GM21367 (cell line): Measurements from ENCODE around the gene TTC16.

Source experiments
- ATAC-seq: cut with Tn5 transposase; IDR thresholded peaks from one replicate; pipeline ENCODE4 v1.9.1; 2021; ENCODE audit not compliant: unreplicated experiment

The TTC16 gene, protein sequence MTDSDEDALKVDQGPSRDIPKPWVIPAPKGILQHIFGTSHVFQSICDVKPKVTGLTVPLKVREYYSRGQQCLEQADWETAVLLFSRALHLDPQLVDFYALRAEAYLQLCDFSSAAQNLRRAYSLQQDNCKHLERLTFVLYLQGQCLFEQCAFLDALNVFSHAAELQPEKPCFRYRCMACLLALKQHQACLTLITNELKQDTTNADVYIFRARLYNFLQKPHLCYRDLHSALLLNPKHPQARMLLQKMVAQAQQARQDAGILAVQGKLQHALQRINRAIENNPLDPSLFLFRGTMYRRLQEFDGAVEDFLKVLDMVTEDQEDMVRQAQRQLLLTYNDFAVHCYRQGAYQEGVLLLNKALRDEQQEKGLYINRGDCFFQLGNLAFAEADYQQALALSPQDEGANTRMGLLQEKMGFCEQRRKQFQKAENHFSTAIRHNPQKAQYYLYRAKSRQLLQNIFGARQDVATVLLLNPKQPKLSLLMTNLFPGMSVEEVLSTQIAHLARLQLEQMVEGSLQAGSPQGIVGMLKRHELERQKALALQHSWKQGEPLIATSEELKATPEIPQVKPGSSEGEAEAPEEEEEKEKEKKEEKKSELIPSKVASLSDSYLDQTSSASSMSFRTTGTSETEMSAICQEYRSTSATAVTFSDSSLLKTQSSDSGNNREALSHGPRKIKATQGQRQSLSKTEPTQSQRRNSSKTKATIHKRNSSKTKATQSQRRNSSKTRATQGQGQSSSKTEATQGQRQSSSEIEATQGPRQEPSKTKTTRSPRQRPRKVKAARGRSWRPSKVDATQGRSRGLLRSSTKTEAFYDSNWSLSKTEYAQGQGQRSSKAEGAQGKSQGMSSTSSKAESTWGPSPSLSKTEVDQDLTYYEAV

DNA sequence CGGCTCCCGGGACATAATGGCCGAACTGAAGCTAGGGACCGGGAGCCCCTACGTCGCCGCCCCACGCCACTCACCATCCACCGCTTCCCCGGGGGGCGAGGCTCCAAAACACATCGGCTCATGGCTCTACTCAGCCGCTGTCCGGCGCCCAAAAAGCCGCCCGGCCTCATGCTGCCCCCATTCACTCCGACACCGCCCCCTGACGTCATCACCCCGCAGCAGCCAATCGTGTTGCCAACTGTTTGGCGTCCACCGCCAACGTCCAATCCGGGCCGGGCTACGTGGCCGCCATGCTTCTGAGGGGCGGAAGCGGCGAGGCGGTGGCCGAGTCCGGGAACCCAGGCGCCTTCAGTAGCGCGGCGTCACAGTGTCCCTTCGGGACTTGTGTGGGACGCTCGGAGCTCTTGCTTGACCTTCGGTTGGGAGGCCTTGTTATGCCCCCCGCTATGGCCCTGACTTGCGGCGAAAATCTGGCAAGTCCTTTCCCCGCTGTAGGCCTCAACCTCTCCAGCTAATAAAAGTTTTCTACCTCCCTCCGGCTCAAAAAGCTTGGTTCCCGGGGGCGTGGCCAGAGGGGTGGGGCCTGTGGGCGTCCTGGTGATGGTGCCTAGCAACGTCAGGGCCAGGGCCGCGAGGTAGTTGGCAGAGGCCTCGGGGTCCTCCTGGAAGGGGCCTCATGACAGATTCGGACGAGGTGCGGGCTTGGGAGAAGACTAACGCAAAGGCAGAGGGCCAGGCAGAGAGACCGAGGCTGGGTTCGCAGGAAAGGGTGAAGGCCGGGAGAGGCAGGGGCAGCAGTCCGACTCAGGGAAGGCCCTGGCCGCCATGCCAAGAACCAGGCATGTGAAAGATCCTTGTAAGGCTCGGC, at the start of gene TTC16, which contains the start of gene PTRH1:
Gene TTC16 (plus strand): TSS at position 610 of the 868 bp plus-strand sequence. CDS start 67 bp downstream, at position 677.
Gene PTRH1 (minus strand): TSS at position 194 of the 868 bp plus-strand sequence. CDS start 24 bp downstream, at position 170.
- ATAC-seq = peak; percentile 86

DNA sequence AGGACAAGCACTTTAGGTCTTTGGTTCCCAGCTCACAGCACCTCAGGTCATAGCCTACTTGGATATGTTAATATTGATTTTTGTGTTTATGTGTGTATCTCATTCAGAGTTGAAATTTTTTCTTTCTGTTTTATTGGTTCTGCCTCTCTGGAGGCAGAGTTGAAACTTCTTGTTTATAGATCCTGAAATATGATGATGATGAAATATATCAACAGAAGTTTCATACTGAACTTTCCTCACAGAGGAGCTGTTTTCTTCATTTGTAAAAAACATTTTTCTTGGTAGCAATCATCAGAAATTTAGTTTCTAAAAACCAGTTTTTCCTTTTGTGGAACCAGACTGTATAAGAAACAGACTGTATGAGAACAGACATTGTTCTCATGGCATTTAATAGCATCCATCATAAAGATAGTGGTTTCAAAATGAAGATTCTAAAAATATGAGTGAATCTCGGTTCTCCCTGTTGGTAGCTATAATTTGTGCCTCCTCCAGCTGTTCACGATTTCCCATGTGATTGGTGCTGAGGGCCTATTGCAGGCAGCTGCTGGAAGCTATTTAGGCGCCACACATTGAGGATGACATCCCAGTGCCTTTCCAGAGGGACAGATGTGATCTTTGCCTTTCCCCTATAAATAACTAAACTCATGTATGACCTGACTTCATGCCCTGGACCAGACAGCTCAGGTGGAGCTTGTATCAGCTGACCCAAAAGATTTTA, 48.6 kb upstream of the TTC16 start:
- ATAC-seq = no peak

DNA sequence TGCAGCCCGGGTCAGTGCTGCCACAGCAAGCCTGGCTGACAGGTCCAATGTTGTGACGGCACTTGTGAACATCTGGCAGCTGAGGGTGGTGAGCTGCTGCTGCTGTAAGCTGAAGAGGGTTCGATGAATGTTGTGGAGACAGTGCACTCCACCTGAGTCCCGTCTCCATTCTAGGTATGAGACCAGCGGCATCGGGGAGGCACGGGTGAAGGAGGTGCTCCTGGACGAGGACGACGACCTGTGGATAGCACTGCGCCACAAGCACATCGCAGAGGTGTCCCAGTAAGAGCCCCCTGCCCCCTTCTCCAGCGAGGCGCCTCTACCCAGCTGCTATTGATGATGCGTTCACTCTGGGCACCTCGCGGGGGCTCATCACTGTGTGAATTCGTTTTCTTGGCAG, 48.0 kb upstream of the TTC16 start:
- ATAC-seq = no peak

DNA sequence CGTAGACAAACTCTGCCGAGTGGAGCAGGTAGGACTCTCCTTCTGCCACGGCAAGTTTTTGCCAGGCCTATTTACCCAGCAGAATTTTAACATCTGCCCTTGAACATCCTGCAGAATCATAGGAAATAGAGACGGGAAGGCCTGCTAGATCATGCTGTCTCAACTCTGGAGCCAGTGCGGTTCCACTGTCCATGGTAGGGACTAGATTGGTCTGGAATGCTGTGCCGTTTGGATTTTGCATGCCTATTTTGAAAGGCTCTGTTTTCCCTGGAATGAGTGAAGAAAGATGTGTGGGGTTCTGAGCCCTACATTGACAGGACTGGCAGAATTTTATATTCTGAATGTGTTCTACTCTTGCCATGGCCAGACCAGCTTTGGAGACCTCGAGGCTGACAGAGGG, 42.6 kb upstream of the TTC16 start:
- ATAC-seq = no peak

DNA sequence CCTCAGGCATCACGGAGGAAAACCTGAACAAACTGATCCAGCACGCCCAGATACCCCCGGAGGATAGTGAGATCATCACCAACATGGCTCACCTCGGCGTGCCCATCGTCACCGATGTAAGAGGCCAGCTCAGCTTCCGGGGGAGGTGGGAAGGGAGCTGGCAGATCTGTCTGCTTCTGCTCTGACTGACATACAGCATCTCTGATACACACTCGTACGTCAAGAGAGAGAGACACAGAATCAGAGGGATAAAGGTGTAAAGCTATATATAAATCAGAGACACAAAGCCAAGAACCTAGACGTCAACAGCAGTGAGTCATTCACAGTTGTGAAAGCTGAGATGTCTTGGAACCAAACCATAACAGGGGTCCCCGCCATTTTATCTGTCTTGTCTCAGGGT, 39.2 kb upstream of the TTC16 start:
- no peak for ATAC-seq

DNA sequence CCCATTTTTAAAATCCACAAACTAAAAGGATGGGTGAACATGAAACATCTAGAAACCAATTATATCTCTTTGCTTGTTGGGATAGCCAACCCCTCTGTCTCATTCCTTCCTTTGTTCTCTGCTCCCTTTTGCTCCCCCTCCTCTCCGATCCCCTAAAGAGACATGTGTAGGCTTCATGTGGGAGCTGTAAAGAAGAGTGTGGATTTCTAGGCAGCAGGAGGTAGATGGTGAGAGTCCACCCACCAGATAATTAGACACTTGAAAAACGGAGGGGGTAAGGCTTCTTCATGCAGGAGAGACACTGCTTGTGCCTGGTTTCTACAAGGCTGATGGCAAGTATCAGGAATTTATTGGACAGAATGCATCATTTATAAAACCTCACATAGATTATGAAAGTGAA, 36.4 kb upstream of the TTC16 start:
- no peak for ATAC-seq

DNA sequence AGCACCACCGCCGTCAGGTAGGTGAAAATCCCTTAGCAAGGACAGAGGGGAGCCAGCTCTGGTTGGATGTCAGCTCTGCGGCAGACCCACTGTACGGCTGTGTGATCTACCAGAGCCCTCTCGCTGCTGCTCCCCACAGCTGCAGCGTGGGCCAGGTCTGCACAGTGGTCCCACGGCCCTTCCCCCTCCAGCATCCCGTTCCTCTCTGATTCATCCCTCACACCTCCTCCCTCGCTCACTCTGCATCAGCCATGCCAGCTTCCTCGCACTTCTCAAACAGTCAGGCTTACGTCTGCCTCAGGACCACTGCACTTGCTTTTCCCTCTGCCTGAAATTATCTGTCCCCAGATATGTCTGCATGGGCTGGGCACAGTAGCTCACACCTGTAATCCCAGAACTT, 35.7 kb upstream of the TTC16 start:
- ATAC-seq = no peak

DNA sequence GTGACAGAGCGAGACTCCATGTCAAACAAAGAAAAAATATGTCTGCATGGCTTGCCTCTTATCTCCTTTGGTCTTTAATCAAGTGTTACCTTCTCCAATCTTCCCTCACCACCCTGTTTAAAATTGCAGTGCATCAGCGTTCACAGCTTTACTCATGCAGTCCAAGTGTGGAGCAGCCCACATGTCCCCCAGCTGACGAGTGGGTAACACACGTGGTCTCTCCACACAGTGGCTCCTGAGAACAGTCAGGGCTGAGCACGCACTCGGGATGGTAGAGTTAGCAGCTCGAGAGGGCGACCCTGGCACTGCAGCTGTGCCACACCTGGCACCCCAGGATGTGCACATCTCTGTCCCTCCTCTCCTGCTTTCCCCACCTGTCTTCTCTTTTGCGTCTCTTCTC, 35.0 kb upstream of the TTC16 start:
- no peak for ATAC-seq

DNA sequence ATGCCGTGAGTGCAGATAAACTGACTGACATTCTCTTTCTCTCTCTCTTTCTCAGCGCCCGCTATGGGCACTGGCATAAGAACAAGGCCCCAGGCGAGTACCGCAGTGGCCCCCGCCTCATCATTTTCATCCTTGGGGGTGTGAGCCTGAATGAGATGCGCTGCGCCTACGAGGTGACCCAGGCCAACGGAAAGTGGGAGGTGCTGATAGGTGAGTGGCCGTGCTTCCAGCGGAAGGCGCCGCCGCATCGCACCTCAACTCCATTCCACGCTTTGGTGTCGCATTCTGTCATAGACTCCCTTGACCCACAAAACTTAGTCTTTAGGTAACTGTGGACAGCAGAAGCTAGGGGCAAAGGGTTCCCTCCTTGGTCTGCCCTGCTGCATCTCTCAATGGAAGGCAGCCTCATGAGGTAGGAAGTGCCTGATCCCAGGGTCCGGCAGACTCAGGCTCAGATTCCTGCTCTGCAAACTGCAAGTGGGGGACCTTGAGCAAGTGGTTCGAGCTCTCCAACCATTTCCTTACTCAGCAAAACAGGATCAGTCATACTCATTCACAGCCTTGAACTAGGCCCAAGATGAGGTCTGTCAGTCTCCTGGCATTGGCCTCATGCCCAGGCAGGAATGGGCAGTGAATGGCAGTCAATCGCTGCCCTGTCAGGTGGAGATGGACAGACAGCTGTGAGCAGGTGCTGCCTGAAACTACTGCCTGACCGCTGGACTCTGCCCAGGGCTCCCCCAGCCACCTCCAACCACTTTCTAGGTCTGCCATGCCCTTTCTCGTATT, 33.3 kb upstream of the TTC16 start:
- no peak for ATAC-seq

DNA sequence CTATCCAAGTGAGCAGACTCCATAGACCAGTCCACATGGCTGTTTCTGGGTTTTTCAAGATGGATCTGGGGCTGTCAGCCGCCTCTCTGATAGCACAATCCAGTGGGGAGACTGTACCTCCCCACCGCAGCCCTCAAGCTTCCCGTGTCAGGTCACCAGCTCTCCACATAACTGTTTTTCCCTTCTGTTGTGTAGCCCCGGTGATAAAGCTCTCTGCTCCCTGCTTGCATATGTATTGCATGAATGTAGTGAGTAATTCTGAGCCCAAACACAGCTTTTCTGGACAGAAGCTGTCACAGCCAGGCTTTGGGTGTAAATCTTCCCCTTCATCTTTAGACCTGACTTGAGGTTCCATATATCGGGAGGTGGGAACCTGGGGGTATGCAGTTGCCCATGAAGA, 32.2 kb upstream of the TTC16 start:
- ATAC-seq = no peak

DNA sequence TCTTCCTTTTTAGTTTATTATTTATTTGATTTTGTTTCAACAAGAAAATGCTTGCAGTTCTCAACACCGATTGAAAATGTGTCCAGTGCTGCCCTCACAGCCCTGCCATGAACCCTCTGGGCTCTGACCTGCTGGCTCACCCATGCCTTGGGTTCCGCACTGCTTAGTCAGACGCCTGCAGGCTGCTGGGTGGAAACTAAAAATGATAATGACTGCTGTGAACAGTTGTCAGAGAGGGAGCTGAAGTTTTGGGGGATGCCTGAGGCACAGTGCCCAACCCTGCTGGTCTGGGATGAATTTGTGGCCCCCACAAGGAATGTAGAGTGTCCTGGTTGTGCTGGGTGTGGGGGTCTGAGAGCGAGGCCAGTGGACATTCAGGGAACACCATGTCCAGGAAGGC, 31.3 kb upstream of the TTC16 start:
- ATAC-seq = no peak

DNA sequence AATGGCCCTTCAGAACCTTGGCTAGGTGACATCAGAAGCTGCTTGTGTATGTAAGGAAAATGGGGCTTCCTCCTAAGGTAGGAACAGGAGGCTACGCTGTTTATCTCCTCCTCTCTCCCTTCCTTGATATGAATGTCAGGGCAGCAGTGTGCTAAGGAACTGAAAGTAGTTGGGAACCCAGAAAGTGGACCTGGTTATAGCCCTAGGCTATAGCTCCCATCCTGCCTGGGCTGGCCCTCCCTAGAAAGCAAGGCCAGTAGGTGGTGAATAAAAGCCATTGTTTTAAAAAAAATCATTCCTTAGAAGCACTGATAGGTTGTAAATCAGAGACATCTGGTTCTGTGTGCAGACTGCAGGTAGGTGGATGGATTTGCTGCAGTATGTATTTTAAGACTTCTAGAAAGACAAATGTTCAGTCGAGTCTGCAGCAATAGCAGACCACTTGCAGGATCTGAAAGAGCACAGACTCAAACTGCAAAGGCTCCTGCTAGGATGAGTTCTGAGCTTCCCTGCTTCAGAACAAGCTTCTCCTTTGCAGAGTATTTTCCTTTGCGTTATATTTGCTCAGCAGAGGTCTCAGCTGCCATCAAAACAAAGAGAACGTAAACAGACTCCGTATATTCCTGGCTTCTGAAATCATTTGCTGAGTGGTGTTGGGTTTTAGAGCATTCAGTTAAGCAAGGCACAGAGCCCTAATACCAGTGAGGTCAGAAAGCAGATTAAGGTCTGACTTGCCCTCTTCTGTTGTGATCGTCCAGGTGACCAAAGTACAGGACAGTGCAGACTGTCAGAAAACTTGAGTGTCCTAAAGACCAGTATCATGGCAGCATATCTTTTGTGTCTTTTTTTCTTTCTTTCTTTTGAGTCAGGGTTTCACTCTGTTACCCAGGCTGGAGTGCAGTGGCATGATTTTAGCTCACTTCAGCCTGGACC, 29.2 kb upstream of the TTC16 start:
- ATAC-seq = no peak

DNA sequence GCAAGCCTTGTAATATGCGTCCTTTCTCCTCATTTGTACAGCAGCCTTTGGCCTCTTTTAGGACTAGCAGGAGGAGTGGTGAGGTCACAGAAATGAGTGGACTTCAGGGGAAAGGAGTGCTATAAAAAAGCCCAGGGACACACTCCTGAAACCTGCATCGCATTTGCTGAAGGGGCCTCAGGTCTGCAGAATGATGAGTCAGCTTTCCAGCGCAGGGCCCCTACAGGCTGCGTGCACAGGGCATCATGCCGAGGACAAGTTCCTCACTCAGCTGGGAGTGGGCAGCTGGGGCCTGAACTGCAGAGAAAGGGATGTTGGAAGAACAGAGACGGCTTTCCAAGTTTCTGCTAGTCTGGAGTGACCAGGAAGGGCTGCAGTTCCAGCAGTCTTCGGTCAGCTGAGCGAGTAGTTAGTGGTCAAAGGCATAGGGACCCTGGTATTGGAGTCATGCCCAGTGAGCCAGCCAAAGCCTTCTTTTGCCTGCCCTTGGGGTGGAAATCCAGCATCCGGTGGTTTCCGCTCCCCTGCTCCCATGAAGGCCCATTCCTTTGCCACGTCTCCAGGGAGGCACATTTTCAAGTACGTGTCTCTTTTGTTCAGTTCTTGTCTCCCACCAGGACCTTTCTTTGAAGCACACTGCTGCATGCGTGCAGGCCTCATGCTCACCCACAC, 26.4 kb upstream of the TTC16 start:
- no peak for ATAC-seq

DNA sequence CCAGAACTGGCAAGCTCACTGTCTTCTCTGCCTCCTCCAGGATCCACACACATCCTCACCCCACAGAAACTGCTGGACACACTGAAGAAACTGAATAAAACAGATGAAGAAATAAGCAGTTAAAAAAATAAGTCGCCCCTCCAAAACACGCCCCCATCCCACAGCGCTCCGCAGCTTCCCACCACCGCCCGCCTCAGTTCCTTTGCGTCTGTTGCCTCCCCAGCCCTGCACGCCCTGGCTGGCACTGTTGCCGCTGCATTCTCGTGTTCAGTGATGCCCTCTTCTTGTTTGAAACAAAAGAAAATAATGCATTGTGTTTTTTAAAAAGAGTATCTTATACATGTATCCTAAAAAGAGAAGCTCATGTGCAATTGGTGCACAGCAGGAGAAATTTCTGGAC, 25.1 kb upstream of the TTC16 start:
- no peak for ATAC-seq

DNA sequence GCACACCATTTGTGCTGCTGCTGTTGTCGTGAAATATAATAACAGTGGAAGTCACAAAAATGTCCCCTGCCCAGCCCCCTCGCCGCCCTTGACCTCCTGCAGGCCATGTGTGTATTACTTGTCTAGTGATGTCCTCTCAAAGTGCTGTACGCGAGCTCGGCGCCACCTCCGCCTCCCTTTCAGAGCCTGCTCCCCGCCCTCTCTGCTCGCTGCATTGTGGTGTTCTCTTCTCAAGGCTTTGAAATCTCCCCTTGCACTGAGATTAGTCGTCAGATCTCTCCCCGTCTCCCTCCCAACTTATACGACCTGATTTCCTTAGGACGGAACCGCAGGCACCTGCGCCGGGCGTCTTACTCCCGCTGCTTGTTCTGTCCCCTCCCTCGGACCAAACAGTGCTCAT, 23.8 kb upstream of the TTC16 start:
- no peak for ATAC-seq

DNA sequence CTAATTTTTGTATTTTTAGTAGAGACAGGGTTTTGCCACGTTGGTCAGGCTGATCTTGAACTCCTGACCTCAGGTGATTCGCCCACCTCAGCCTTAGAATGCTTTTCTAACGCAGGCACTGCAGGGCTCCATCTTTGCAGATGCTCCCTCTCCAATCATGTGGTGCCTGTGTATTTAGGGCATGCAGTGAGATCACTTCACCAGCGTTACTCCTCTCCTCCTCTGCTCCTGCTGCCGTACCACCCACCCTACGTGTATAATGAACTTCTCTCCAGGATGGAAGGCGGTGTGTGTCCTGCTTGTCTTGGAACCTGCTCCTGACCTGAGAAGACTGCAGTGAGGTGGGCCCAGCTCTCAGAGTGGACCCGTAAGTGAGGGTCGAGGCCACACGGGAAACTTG, 22.7 kb upstream of the TTC16 start:
- no peak for ATAC-seq

DNA sequence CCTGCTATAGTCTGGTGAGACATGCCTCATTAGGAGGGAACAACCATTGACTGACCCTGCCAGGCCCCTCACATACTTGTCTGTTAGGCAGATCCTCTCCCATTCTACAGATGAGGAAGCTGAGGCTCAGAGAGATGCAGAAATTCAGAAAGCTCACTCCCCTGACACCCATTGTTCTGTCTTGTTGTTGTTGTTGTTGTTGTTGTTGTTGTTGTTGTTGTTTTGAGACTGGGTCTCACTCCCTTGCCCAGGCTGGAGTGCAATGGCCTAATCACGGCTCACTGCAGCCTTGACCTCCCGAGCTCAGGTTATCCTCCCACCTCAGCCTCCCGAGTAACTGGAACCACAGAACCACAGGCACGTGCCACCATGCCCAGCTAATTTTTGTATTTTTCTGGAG, 22.2 kb upstream of the TTC16 start:
- no peak for ATAC-seq
